CD4-positive, alpha-beta T cell treated with Interleukin-1 beta for 1 hour (primary cell): Measurements from ENCODE around the gene PDZD8.

Experiments used
- DNase-seq, 2 donors: peaks; one replicate each; pipeline ENCODE4 v3.0.0-alpha.2; 2020 to 2022

The PDZD8 gene

GRCh38 chr10:117375360-117376178, at the start of gene PDZD8:
Gene PDZD8, minus strand, starts transcription at chr10:117375440. Its CDS starts 213 bp downstream, at chr10:117375227.
- DNase-seq, result peak; percentile 90

- DNase-seq, result no peak
These were observed 48.9 kb upstream of the PDZD8 start for GRCh38 chr10:117424171-117424570.

GRCh38 chr10:117421985-117422384, 46.7 kb upstream of the PDZD8 start:
- DNase-seq, result no peak

- no peak for DNase-seq
These were observed 45.5 kb upstream of the PDZD8 start for GRCh38 chr10:117420768-117421167.

- DNase-seq, result no peak
These were observed 44.7 kb upstream of the PDZD8 start for GRCh38 chr10:117419921-117420320.

- no peak for DNase-seq
These were observed 43.9 kb upstream of the PDZD8 start for GRCh38 chr10:117419159-117419558.

- no peak for DNase-seq
These were observed 42.9 kb upstream of the PDZD8 start for GRCh38 chr10:117418121-117418520.

- no peak for DNase-seq
These were observed 42.0 kb upstream of the PDZD8 start for GRCh38 chr10:117417196-117417595.

- no peak for DNase-seq
These were observed 38.8 kb upstream of the PDZD8 start for GRCh38 chr10:117413928-117414618.

- DNase-seq, result no peak
These were observed 37.3 kb upstream of the PDZD8 start for GRCh38 chr10:117412469-117413010.

GRCh38 chr10:117411479-117412399, 36.5 kb upstream of the PDZD8 start:
- DNase-seq, result no peak

- no peak for DNase-seq
These were observed 35.3 kb upstream of the PDZD8 start for GRCh38 chr10:117410557-117410956.

GRCh38 chr10:117409549-117410305, 34.5 kb upstream of the PDZD8 start:
- no peak for DNase-seq

GRCh38 chr10:117408436-117409384, 33.5 kb upstream of the PDZD8 start:
- DNase-seq, result no peak

- no peak for DNase-seq
These were observed 30.5 kb upstream of the PDZD8 start for GRCh38 chr10:117405730-117406129.

- DNase-seq, result no peak
These were observed 25.1 kb upstream of the PDZD8 start for GRCh38 chr10:117400329-117400728.

GRCh38 chr10:117399341-117400196, 24.3 kb upstream of the PDZD8 start:
- DNase-seq, result no peak

GRCh38 chr10:117398029-117398428, 22.8 kb upstream of the PDZD8 start:
- no peak for DNase-seq

GRCh38 chr10:117391436-117392205, 16.4 kb upstream of the PDZD8 start:
- DNase-seq, result no peak
